Activated naive CD4-positive, alpha-beta T cell treated with anti-CD3 and anti-CD28 coated beads, Interleukin-2, amount 50 U/mL, for 72 hours (primary cell): ENCODE results near the gene ESPNL. TPM values are rescaled to one million over a fixed set of nuclear protein-coding genes. Genes with fewer than 3 reads are reported as not detected.

Experiments
- ATAC-seq, 2 donors: fragments of 150-1000 bp; cut with Tn5 transposase; 2 replicates each; pipeline ENCODE4 v1.10.0; 2021; ENCODE audit warnings: mild to moderate bottlenecking in 2 of 2, moderate library complexity in 2 of 2
- DNase-seq, 2 donors: peaks; one replicate each; pipeline ENCODE4 v3.0.0; 2021 to 2022; ENCODE audit warnings: low spot score in 2 of 2
- H3K27ac Mint-ChIP-seq, 2 donors: one replicate each; pipeline ENCODE4 v1.8.0; 2022; ENCODE audit warnings: mild to moderate bottlenecking in 2 of 2, mixed read lengths in 2 of 2
- H3K36me3 Mint-ChIP-seq, 2 donors: one replicate each; pipeline ENCODE4 v1.8.0; 2022; ENCODE audit warnings: mixed read lengths in 2 of 2
- H3K9me3 Mint-ChIP-seq, 2 donors: one replicate each; pipeline ENCODE4 v1.8.0; 2022; ENCODE audit warnings: mixed read lengths in 2 of 2
- total RNA-seq, 2 donors: library from RNA; stranded (reverse); gene quantifications; one replicate each; pipeline ENCODE4 v1.2.3, GENCODE V29; 2022

ESPNL gene
- total RNA-seq, 2 donors from 2014 or later = 0.18 to 0.43 TPM

DNA sequence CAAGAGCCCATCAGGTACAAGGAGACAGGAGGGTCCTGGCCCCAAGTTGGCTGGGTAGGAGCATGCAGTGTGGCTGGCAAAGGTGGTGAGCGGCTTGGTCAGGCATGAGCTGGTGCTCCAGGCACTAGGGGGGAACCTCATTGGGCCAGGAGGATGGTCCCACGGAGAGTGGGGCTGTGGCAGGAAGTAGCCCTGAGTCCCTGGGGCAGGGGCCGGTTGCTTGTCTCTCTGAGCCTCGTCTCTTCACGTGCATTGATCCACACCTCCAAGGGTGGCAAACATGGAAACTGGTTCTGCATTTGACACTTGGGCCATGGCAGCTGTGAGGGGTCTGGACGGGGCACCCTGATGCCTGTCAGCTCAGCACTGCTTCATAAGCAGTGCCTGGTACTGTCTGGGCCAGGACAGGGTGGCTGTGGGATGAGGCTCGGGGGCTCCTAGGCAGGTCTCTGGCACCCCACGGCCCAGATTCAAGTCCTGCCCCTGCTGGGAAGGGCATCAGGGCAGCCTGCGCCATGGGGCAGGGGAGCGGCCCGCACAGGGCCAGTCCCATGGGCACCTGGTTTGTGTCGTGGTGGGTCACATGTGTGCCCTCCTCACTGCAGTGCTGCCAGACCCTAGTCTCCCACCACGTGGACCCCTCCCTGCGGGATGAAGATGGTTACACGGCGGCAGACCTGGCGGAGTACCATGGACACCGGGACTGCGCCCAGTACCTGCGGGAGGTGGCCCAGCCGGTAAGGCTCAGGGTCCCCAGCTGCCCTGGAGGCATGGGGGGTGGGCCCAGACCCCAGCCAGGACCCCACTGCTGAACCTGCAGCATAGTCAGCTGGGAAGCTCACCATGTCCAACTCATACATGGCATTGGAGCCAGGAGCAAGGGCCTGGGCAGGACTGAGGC lies 16.4 kb downstream of the ESPNL start:
- Mint-ChIP-seq H3K9me3 (peaks cover 4 to 16% of the 10 kb centered on the region in 2 donors), H3K27ac (no peak overlapping the region), H3K36me3 (peaks cover 12 to 21% of the 10 kb centered on the region in 2 donors)
- DNase-seq = no peak
- no peak for ATAC-seq

DNA sequence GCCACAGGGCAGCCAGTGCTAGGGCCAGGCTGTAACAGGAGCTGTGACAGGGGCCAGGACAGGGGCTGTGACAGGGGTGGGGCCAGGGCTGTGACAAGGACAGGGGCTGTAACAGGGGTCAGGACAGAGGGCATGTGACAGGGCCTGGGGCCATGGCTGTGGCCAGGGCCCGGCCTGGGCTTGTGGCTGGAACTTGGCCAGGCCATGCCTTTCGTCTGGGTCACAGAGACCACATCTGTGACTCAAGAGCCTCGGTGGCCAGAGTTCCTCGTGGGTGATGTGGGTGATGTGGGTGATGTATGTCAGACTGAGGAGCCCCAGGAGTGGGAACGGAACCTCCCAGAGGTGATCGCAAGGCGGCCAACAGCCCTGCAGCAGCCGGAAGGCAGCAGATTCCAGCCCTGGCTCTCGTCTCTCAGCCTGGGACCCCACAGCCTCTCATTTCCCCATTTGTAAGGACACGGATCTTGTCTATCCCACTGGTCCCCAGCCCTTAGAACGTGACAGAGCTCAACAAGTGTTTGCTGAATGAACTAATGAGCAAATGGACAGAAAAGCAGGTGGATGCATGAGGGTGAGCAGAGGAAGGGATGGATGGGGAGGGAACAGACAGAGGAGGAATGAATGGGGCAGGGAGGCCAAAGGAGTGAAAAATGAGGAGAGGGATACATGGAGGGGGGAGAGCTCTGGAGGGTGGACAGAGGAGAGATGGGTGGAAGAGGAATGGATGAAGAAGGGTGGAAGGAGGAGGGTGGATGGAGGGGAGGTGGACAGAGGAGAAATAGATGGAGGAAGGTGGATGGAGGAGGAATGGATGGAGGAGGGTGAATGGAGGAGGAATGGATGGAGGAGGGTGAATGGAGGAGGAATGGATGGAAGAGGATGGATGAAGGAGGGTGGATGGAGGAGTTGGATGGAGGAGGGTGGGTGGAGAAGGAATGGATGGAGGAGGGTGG lies 17.3 kb downstream of the ESPNL start:
- H3K36me3 Mint-ChIP-seq = peaks cover 12 to 18% of the 10 kb centered on the region in 2 donors
- ATAC-seq (no peak), DNase-seq (no peak)
- peaks cover 4 to 11% of the 10 kb centered on the region in 2 donors for H3K9me3 Mint-ChIP-seq
- H3K27ac Mint-ChIP-seq = no peak overlapping the region

DNA sequence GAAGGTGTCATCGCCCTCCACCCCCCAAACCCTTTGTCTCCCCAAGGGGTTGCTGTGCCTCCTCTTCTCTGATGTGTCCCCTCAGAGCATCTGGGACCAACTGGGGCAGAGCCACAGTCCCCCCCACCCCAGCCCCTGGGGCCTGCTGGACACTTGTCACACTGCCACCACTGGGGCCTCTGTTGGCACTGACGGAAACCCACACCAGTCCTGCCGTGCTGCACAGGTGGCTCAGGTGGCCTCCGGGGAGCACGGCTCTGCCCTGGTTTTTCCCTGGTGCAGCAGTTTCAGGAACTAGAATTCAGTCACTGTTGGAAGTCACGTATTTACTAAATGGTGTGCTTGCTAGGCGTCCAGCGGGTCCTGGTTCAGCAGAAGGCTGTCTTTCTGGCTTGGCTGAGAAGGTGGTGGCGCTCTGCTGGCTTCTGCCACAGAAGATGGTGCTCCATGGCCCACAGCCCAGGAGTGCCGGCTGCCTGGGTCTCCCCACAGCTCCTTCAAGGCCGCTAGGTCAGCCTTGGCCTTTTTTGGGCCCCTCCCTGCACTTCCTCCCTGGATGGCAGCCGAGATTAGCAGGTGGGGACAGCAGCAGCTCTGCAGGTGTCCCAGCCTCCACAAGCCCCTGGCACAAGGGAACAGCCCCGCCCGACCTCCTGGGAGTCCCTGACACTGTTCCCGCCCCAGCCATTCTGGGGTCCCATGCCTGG lies 19.8 kb downstream of the ESPNL start:
- ATAC-seq (no peak), DNase-seq (no peak)
- Mint-ChIP-seq H3K36me3 (no peaks in the 10 kb centered on the region), H3K27ac (no peak overlapping the region), H3K9me3 (no peaks in the 10 kb centered on the region)

DNA sequence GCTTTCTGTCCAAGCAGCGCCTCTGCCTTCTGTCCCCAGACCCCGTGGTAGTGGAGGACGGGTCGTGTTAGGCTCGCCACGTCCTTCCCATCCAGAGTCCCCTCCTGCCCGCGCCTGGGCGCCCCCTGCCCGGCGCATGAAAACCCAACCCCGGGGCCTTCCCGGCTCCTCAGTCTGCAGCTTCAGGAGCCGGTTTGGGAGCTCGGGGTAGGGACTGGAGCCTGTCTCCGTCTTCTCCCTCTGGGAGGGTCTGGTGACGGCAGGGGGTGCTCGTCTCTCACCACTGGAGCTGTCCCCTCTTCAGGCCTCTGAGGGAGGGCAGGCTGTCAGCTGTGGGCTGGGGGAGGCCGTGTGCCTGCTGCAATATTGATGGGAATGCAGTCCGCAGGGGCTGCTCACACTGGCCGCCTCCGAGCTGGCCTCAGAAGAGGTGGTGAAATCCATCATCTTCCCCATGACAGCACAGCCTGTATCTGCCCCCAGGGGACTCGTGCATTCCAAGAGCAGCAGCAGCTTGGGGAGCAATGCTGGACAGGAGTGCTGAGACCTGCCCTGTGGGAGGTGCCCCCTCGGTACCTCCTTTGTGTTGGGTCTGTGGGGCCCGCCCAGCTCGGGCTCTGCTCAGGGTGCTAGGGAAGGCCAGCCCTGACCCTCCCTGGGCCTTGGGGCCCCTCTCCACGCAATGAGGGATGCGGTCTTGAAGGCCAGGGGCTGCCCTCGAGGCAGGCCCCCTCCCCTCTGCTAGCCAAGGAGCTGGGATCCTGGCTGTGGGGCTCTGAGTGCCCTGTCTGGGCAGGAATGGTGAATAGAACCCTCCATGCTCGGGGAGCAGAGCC lies 20.5 kb downstream of the ESPNL start:
- DNase-seq (no peak), ATAC-seq (no peak)
- H3K27ac Mint-ChIP-seq = no peak overlapping the region
- H3K9me3 Mint-ChIP-seq = no peaks in the 10 kb centered on the region
- no peaks in the 10 kb centered on the region for H3K36me3 Mint-ChIP-seq

DNA sequence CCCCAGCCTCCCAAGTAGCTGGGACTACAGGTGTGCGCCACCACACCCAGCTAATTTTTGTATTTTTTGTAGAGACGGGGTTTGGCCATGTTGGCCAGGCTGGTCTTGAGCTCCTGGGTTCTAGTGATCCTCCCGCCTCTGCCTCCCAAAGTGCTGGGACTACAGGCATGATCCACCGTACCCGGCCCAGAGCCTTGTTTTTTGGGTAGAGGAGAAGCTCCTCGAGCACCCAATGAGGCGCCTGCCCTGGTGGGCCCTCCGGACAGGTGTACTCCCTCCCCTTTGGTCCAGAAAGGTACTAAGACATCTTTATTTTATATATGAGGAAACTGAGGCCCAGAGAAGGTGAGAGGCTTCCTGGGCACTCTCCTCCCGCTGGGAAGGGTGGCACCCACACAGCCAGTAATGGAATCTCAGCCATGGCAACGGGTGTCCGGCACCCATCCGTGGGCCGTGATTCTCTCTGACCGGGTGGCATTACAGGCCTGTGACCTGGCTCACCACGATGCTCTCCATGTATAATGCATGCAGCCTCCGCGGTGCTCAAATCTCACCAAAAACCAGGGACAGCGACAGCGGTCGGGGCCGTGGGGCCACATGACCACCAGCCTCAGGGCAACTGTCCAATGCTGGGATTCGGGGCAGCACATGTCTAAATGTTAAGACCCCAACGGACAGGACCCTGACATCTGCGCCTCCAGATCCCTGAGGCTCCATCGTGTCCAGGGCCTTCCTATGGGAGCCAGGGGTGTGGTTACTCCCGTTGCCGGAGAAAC lies 21.6 kb downstream of the ESPNL start:
- ATAC-seq (no peak), DNase-seq (no peak)
- Mint-ChIP-seq H3K9me3 (no peaks in the 10 kb centered on the region), H3K36me3 (no peaks in the 10 kb centered on the region), H3K27ac (no peak overlapping the region)

DNA sequence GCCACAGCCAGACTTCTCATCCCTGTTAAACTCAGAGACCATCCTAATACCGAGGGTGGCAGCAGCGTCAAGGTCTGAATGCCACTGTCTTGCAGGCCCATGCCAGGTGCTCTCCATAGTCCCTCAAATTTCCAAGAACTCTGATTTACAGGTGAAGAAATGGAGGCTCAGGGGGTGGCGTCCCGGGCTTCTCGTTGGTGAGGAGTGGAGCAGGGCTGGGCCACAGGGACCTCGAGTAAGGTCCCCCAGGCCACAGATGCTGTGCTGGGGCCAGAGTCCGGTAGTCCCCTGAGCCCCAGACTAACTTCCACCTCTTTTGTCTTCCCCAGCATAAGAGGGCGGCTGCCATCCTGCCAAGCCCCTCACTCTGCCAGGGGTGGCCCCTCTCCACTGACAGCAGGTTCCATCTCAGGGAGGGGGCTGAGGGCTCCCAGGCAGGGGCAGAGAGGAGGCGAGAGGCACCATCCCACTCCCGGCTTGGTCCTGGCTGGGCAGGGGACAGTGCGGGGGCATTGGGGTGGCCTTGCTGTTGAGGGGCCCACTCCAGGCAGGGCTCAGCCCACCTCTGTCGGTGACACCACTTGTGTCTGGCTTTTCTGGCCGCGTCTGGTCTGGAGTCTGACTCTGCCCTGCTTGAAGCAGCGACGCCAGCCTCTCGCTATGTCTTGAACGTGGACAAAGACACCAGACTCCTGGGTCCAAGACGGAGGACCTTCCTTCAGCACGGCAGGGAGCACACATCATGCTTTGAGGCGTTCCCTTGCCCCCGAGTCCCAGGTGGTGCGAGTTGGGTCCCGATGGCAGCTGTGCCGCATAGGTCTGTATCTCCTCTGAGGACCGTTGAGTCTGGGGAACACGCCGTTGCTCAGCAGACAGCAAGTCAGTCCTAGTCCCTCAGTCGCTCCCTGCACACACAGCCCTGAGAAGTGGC lies 22.4 kb downstream of the ESPNL start:
- Mint-ChIP-seq H3K27ac (no peak overlapping the region), H3K9me3 (no peaks in the 10 kb centered on the region), H3K36me3 (no peaks in the 10 kb centered on the region)
- ATAC-seq (no peak), DNase-seq (no peak)

DNA sequence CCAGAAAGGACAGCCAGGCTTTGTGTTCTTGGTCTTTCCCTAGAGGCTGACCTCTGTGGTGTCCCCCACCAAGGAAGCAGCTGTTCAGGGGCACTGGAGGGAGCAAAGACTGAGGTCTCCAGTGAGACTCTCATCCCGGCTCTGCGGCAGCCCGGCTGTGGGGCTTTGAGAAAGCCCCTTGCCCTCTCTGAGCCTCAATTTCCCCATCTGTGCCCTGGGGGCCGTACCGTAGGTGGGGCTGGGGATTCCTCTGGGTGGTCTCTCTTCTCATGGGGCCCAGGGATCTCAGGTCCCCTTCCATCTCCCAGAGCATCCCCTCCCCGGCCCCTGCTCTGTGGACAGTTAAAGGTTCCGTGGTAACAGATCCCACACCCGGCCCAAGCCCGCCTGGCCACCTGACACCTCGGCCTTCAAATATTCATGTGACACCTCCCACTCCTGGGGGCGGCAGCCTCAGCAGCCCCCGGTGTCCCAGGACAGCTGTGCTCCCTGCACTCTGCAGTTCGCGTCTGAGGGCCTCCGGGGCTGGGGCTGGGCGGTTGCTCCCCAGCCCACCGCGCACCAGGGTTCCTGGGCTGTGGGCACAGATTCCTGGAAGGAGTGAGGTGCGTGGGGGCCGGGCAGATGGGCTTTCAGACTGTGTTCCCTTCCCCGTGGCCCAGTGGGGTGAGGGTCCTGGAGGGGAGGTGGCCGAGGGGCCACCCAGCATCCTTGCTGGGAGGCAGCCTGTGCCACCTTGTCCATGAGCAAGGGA lies 23.3 kb downstream of the ESPNL start:
- DNase-seq (no peak), ATAC-seq (no peak)
- Mint-ChIP-seq H3K9me3 (no peaks in the 10 kb centered on the region), H3K27ac (no peak overlapping the region), H3K36me3 (no peaks in the 10 kb centered on the region)

DNA sequence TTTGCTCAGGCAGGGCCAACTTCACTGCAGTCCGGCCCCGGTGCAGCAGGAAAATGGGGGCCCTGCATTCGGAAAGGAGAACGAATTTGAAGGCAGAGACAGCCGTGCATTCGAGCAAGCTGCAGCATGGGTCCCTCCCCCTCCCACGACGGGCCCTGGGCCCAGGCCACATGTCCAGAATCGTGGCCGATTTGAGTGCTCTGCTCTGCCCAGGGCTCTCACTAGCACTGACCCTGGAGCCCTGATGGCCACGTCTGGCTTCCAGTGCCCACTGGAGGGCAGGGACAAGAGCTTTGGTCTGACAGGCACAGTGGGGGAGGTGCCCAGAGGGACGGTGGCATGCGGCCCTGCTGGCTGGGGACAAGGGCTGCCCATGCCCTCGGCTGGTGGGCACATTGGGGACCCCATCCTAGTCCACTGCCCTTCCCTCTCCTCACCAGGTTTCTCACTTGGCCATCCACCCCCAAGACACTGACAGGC lies 23.9 kb downstream of the ESPNL start:
- no peak overlapping the region for H3K27ac Mint-ChIP-seq
- no peaks in the 10 kb centered on the region for H3K9me3 Mint-ChIP-seq
- no peak for DNase-seq
- no peaks in the 10 kb centered on the region for H3K36me3 Mint-ChIP-seq
- no peak for ATAC-seq

DNA sequence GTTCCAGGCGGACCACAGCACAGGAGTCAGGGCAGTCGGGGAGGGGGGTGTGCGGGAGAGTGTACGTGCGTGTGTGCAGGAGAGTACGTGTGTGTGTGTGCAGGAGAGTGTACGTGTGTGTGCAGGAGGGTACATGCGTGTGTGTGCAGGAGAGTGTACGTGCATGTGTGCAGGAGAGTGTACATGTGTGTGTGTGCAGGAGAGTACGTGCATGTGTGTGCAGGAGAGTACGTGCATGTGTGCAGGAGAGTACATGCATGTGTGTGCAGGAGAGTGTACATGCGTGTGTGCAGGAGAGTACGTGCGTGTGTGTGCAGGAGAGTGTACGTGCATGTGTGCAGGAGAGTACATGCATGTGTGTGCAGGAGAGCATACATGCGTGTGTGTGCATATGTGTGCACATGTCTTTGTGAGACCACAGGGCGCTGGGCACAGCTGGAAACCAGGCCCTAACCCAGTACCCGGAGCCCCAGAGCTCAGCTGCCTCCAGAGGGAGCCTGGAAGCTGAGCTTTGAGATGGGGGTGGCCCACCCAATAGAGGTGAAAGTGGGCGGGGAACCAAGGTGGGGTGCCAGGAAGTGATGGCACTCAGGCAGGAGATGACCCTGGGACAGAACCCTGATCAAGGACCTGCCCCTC lies 24.5 kb downstream of the ESPNL start:
- Mint-ChIP-seq H3K9me3 (no peaks in the 10 kb centered on the region), H3K36me3 (no peaks in the 10 kb centered on the region), H3K27ac (no peak overlapping the region)
- ATAC-seq = no peak
- no peak for DNase-seq

DNA sequence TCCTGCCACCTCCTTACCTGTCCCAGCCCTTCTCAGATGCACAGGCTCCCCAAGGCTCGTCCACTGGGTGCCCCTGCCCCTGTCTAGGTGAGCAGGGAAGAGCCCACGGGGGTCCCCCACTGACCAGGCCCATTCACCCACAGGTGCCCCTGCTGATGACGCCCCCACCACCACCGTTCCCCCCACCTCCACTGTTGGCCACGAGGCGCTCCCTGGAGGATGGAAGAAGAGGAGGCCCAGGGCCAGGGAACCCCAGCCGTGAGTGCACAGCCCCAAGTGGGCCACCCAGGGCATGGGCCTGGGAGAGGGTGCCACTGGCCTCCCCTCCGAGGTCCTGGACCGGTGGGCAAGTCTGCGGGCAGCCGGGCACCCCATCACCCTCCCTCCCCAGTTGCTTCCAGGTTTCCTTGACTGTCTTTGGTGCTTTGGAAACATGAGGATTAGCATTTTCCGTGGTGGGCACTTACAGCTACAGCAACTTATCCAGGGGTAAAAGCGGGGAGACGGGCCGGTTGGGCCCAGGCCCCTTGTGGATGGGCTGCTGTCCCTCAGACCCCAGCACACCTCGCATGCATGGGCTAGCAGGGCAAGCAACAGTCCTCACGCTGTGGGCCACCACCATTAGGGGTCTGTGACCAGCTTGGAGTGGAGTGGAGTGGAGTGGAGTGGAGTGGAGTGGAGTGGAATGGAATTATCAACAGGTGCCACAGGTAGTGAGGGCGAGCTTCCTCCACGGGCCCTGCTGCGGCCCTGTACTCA lies 25.2 kb downstream of the ESPNL start:
- ATAC-seq = peak in 1 of 2 donors; percentile 29
- no peak for DNase-seq
- H3K36me3 Mint-ChIP-seq = no peaks in the 10 kb centered on the region
- H3K9me3 Mint-ChIP-seq = no peaks in the 10 kb centered on the region
- no peak overlapping the region for H3K27ac Mint-ChIP-seq

DNA sequence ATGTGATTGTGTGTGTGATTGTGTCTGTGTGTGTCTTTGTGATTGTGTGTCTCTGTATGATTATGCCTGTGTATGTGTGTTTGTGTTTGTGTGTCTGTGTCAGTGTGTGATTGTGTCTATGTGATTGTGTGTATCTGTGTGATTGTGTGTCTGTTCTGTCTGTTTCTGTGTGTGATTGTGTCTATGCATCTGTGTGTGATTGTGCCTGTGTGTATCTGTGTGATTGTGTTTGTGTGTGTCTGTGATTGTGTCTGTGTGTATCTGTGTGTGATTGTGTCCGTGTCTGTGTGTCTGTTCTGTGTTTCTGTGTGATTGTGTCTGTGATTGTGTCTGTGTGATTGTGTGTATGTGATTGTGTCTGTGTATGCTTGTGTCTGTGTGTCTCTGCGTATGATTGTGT lies 26.2 kb downstream of the ESPNL start:
- no peak for ATAC-seq
- H3K36me3 Mint-ChIP-seq = no peaks in the 10 kb centered on the region
- H3K9me3 Mint-ChIP-seq = no peaks in the 10 kb centered on the region
- H3K27ac Mint-ChIP-seq = no peak overlapping the region
- no peak for DNase-seq

DNA sequence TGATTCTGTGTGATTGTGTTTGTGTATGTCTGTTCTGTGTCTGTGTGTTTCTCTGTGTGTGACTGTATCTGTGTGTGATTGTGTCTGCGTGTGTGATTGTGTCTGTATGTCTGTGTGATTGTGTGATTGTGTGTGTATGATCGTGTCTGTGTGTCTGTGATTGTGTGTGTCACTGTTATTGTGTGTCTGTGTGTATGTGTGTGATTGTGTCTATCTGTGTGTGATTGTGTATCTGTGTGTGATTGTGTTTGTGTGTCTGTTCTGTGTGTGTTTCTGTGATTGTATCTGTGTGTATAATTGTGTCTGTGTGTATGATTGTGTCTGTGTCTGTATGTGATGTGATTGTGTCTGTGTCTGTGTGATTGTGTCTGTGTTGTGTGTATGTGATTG lies 26.6 kb downstream of the ESPNL start:
- DNase-seq (no peak), ATAC-seq (no peak)
- Mint-ChIP-seq H3K27ac (no peak overlapping the region), H3K9me3 (no peaks in the 10 kb centered on the region), H3K36me3 (no peaks in the 10 kb centered on the region)
